ENCODE results near the gene CDH12. TPM values are rescaled to one million over a fixed set of nuclear protein-coding genes. Genes with fewer than 3 reads are reported as not detected.

The CDH12 gene
- total RNA-seq, 1 experiment from 2014 or later, result 2.3 TPM

DNA sequence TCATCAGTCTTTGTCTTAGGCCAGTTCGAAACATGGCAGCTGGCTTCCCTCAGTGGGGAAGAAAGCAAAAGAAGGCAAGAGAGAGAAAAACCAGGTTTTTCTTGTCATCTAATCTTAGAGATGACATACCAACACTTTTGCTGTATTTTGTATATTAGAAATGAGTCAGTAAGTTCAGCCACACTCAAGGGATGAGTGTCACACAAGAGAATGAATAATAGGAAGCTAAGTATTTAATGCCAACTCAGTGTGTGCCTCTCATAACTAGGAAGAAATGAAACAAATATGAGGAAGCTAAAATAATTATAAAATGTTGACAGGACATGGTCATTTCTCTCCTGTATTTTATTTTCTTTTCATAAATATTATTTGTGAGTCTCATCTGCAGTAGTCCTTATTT is 65.3 kb downstream of the CDH12 start:
- H3K27ac Mint-ChIP-seq (ENCODE audit: unreplicated experiment), result no peak overlapping the region

DNA sequence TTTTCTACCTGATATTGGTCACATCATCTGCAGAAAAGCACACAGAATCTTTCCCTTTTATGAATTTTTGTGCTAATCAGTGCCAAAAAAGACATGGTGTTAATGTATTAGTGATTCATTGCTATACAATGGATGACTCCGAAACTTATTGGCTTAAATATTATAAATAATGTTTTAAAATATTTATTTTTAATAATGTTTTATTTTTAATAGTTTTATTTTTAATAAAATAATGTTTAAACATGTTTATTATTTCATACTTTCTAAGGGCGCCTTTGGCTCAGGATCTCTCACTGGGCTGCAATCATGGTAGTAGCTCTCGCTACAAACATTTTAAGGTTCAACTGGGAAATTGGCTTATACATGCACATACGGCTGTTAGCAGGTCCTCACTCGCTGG is 65.7 kb downstream of the CDH12 start:
- no peak for DNase-seq
- Mint-ChIP-seq H3K4me1 (ENCODE audit: low read depth, unreplicated experiment) (no peaks in the 10 kb centered on the region), H3K27me3 (ENCODE audit: unreplicated experiment) (no peaks in the 10 kb centered on the region), H3K4me3 (ENCODE audit: low read depth, unreplicated experiment) (no peak overlapping the region), H3K9me3 (ENCODE audit: low read depth, unreplicated experiment) (peaks cover 8% of the 10 kb centered on the region), H3K27ac (ENCODE audit: unreplicated experiment) (no peak overlapping the region), H3K36me3 (ENCODE audit: insufficient read depth, unreplicated experiment) (no peaks in the 10 kb centered on the region)
- CTCF ChIA-PET, result no interaction called here
- TF ChIP-seq, protein P1, sequence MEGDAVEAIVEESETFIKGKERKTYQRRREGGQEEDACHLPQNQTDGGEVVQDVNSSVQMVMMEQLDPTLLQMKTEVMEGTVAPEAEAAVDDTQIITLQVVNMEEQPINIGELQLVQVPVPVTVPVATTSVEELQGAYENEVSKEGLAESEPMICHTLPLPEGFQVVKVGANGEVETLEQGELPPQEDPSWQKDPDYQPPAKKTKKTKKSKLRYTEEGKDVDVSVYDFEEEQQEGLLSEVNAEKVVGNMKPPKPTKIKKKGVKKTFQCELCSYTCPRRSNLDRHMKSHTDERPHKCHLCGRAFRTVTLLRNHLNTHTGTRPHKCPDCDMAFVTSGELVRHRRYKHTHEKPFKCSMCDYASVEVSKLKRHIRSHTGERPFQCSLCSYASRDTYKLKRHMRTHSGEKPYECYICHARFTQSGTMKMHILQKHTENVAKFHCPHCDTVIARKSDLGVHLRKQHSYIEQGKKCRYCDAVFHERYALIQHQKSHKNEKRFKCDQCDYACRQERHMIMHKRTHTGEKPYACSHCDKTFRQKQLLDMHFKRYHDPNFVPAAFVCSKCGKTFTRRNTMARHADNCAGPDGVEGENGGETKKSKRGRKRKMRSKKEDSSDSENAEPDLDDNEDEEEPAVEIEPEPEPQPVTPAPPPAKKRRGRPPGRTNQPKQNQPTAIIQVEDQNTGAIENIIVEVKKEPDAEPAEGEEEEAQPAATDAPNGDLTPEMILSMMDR (IDR thresholded peaks at IDR 0.05; ENCODE audit: unreplicated experiment), result no peak
- no TSS peak for BruUV-seq (replicated peaks)
- intact Hi-C loops (cut with micrococcal nuclease; ENCODE audit: unreplicated experiment), result no loop called here

More for the DNA sequence above, 65.3 kb downstream of the CDH12 start:
- H3K4me1 Mint-ChIP-seq (ENCODE audit: low read depth, unreplicated experiment), result no peaks in the 10 kb centered on the region
- DNase-seq, result no peak
- CTCF ChIA-PET, result interaction anchor here (0.6 kb wide), 1 partner anchor 55 kb away, joined by 3 read pairs; no protein-coding TSS in a partner anchor
- TF ChIP-seq, protein P1 (IDR thresholded peaks at IDR 0.05; ENCODE audit: unreplicated experiment), result no peak
- H3K4me3 Mint-ChIP-seq (ENCODE audit: low read depth, unreplicated experiment), result no peak overlapping the region
- no peaks in the 10 kb centered on the region for H3K27me3 Mint-ChIP-seq (ENCODE audit: unreplicated experiment)
- H3K36me3 Mint-ChIP-seq (ENCODE audit: insufficient read depth, unreplicated experiment), result no peaks in the 10 kb centered on the region
- peaks cover 8% of the 10 kb centered on the region for H3K9me3 Mint-ChIP-seq (ENCODE audit: low read depth, unreplicated experiment)
- BruUV-seq (replicated peaks), result no TSS peak
- intact Hi-C loops (cut with micrococcal nuclease; ENCODE audit: unreplicated experiment), result no loop called here

GRCh38 chr5:22780756-22781155 is 72.4 kb downstream of the CDH12 start:
- intact Hi-C loops (cut with micrococcal nuclease; ENCODE audit: unreplicated experiment), result no loop called here
- H3K27ac Mint-ChIP-seq (ENCODE audit: unreplicated experiment), result no peak overlapping the region
- H3K36me3 Mint-ChIP-seq (ENCODE audit: insufficient read depth, unreplicated experiment), result no peaks in the 10 kb centered on the region
- no peak overlapping the region for H3K4me3 Mint-ChIP-seq (ENCODE audit: low read depth, unreplicated experiment)
- no peak for DNase-seq
- peaks cover 5% of the 10 kb centered on the region for H3K9me3 Mint-ChIP-seq (ENCODE audit: low read depth, unreplicated experiment)
- H3K4me1 Mint-ChIP-seq (ENCODE audit: low read depth, unreplicated experiment), result no peaks in the 10 kb centered on the region
- BruUV-seq (replicated peaks), result no TSS peak
- no peaks in the 10 kb centered on the region for H3K27me3 Mint-ChIP-seq (ENCODE audit: unreplicated experiment)
- TF ChIP-seq, protein P1 (IDR thresholded peaks at IDR 0.05; ENCODE audit: unreplicated experiment), result no peak
- CTCF ChIA-PET, result no interaction called here

DNA sequence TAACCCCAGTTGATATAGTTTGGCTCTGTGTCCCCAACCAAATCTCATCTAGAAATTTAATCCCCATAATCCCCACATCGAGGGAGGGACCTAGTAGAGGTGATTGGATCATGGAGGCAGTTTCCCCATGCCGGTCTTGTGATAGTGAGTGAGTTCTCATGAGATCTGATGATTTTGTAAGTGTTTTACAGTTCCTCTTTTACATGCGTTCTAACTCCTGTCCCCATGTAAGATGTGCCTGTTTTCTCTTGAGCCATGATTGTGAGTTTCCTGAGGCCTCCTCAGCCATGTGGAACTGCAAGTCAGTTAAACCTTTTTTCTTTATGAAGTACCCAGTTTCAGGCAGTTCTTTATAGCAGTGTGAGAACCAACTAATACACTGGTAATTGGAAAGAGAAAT is 73.6 kb downstream of the CDH12 start:
- Mint-ChIP-seq H3K9me3 (ENCODE audit: low read depth, unreplicated experiment) (peaks cover 5% of the 10 kb centered on the region), H3K4me3 (ENCODE audit: low read depth, unreplicated experiment) (no peak overlapping the region), H3K4me1 (ENCODE audit: low read depth, unreplicated experiment) (no peaks in the 10 kb centered on the region), H3K36me3 (ENCODE audit: insufficient read depth, unreplicated experiment) (no peaks in the 10 kb centered on the region), H3K27me3 (ENCODE audit: unreplicated experiment) (no peaks in the 10 kb centered on the region), H3K27ac (ENCODE audit: unreplicated experiment) (no peak overlapping the region)
- no peak for DNase-seq
- BruUV-seq (replicated peaks), result no TSS peak
- intact Hi-C loops (cut with micrococcal nuclease; ENCODE audit: unreplicated experiment), result no loop called here
- TF ChIP-seq, protein P1 (IDR thresholded peaks at IDR 0.05; ENCODE audit: unreplicated experiment), result no peak
- CTCF ChIA-PET, result no interaction called here
